Panc1 (cell line): Measurements from ENCODE around the gene JDP2. TPM values are rescaled to one million over a fixed set of nuclear protein-coding genes. Genes with fewer than 3 reads are reported as not detected.
A peak's percentile ranks its signal among the peaks of the same experiment; 100 is the strongest.

ENCODE experiments used
- ATAC-seq: fragments of 200-7000 bp; cut with Tn5 transposase; 2 replicates; pipeline ENCODE4 v1.9.1; 2020; ENCODE audit warnings: mild to moderate bottlenecking, moderate library complexity
- BruUV-seq: library from RNA; stranded (reverse); fragments of 400-500 nt; replicated peaks from 2 replicates; lab custom pipeline; 2021; lab: Mats Ljungman, UMichigan
- CTCF ChIA-PET: fragments of 300-600 bp; sonication (Branson Sonifier 250); formaldehyde crosslinking; loops from one replicate; lab custom pipeline; 2022; ENCODE audit warnings: antibody characterized with exemption; lab: Charles Lee
- POLR2A ChIA-PET: fragments of 300-600 bp; sonication (Branson Sonifier 250); formaldehyde crosslinking; loops from one replicate; lab custom pipeline; 2022; ENCODE audit warnings: antibody characterized with exemption; lab: Charles Lee
- DNase-seq: peaks from one replicate; pipeline ENCODE4 v3.0.0-alpha.2; 2010; ENCODE audit warnings: low read depth, low spot score
- H3K27ac ChIP-seq: 2 replicates; pipeline ENCODE4 v1.5.1; 2011; ENCODE audit warnings: mild to moderate bottlenecking, low read length, inconsistent platforms
- H3K27me3 ChIP-seq: fragments of 200-500 bp; sonication (Bioruptor generic); 2 replicates; pipeline ENCODE4 v1.6.0; 2014; ENCODE audit warnings: low read length, inconsistent platforms; ENCODE audit not compliant: control insufficient read depth, insufficient read depth
- H3K36me3 ChIP-seq: fragments of 200-500 bp; sonication (Bioruptor generic); 2 replicates; pipeline ENCODE4 v1.5.1; 2014; ENCODE audit warnings: inconsistent platforms, mild to moderate bottlenecking, low read length, moderate library complexity; ENCODE audit not compliant: control insufficient read depth, insufficient read depth
- H3K4me1 ChIP-seq: 2 replicates; pipeline ENCODE4 v1.5.1; 2011; ENCODE audit warnings: inconsistent platforms, mild to moderate bottlenecking, low read length, moderate library complexity; ENCODE audit not compliant: control insufficient read depth, insufficient read depth
- H3K4me3 ChIP-seq, 2 experiments: 2 replicates each; pipeline ENCODE4 v1.5.1; 2011 to 2012; ENCODE audit warnings: low read depth in 2 of 2, low read length in 2 of 2, mild to moderate bottlenecking in 2 of 2, inconsistent platforms in 1 of 2, moderate library complexity in 1 of 2
- H3K9me3 ChIP-seq: fragments of 200-500 bp; sonication (Bioruptor generic); 2 replicates; pipeline ENCODE4 v1.5.1; 2014; ENCODE audit warnings: low read depth, mild to moderate bottlenecking, inconsistent platforms, low read length, moderate library complexity; ENCODE audit not compliant: control insufficient read depth, insufficient read depth
- POLR2AphosphoS5 ChIP-seq: IDR thresholded peaks from 2 replicates; pipeline ENCODE4 v1.6.1; 2012; ENCODE audit warnings: mild to moderate bottlenecking, low read depth, low read length, moderate library complexity
- REST ChIP-seq, 2 experiments: IDR thresholded peaks; 2 replicates each; pipeline ENCODE4 v1.6.1; 2011 to 2012; ENCODE audit warnings: low read depth in 2 of 2, control low read depth in 1 of 2, low read length in 1 of 2, mild to moderate bottlenecking in 1 of 2, moderate library complexity in 1 of 2; ENCODE audit not compliant: insufficient read depth in 1 of 2
- SIN3A ChIP-seq: IDR thresholded peaks from 2 replicates; pipeline ENCODE4 v1.6.1; 2012; ENCODE audit warnings: low read depth, mild to moderate bottlenecking, low read length, moderate library complexity, borderline replicate concordance; ENCODE audit not compliant: insufficient read depth
- TCF7L2 ChIP-seq: IDR thresholded peaks from 2 replicates; pipeline ENCODE4 v1.6.1; 2011; ENCODE audit warnings: mild to moderate bottlenecking, low read depth, low read length, inconsistent platforms
- in situ Hi-C: cut with HindIII; loops from 2 replicates; pipeline ENCODE4 v1.10.0; 2016; ENCODE audit warnings: low sequenced_read_pairs, low pct_unique_long_range_greater_than_20kb
- intact Hi-C: fragments of 100-400 bp; cut with micrococcal nuclease; formaldehyde crosslinking; loops from one replicate; pipeline ENCODE4 v1.10.0; 2022; ENCODE audit not compliant: unreplicated experiment
- total RNA-seq: library from RNA; stranded (reverse); gene quantifications from one replicate; pipeline ENCODE4 v1.2.1, GENCODE V29; 2021; ENCODE audit not compliant: unreplicated experiment
- TF ChIP-seq, protein P1 (sequence below): fragments of 450-650 bp; IDR thresholded peaks from 2 replicates; pipeline ENCODE4 v1.5.1; 2017; ENCODE audit warnings: mild to moderate bottlenecking

JDP2 gene
- total RNA-seq, 1 experiment from 2014 or later, result 17.5 TPM

GRCh38 chr14:75426332-75427125 is 1.3 kb upstream of the JDP2 start:
- ChIA-PET POLR2A (no interaction called here), CTCF (no interaction called here)
- H3K27me3 ChIP-seq, result no peaks in the 10 kb centered on the region
- DNase-seq (no peak), ATAC-seq (no peak)
- in situ Hi-C loops (no loop called here), intact Hi-C loops (loop anchor here (10.0 kb wide), 1 partner anchor 122 kb away; no protein-coding TSS in a partner anchor)
- TF ChIP-seq POLR2AphosphoS5 (no peak), TCF7L2 (no peak), SIN3A (no peak), REST (IDR thresholded peaks at IDR 0.05; ENCODE audit: insufficient read depth in 1 of 2, low read depth in 2 of 2, low read length in 1 of 2) (no peak)
- TF ChIP-seq, protein P1, sequence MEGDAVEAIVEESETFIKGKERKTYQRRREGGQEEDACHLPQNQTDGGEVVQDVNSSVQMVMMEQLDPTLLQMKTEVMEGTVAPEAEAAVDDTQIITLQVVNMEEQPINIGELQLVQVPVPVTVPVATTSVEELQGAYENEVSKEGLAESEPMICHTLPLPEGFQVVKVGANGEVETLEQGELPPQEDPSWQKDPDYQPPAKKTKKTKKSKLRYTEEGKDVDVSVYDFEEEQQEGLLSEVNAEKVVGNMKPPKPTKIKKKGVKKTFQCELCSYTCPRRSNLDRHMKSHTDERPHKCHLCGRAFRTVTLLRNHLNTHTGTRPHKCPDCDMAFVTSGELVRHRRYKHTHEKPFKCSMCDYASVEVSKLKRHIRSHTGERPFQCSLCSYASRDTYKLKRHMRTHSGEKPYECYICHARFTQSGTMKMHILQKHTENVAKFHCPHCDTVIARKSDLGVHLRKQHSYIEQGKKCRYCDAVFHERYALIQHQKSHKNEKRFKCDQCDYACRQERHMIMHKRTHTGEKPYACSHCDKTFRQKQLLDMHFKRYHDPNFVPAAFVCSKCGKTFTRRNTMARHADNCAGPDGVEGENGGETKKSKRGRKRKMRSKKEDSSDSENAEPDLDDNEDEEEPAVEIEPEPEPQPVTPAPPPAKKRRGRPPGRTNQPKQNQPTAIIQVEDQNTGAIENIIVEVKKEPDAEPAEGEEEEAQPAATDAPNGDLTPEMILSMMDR, result no peak
- H3K27ac ChIP-seq, result peak overlapping the region; percentile 63; the same call in 1 of the 2 replicates
- no peaks in the 10 kb centered on the region for H3K9me3 ChIP-seq
- BruUV-seq, result no TSS peak
- peak overlapping the region; percentile 56 to 57 for H3K4me3 ChIP-seq
- peaks cover 21% of the 10 kb centered on the region for H3K4me1 ChIP-seq
- no peaks in the 10 kb centered on the region for H3K36me3 ChIP-seq

GRCh38 chr14:75427126-75427481 is 718 bp upstream of the JDP2 start:
- intact Hi-C loops, result loop anchor here (10.0 kb wide), 1 partner anchor 122 kb away; no protein-coding TSS in a partner anchor
- ChIA-PET CTCF (no interaction called here), POLR2A (no interaction called here)
- H3K27me3 ChIP-seq, result no peaks in the 10 kb centered on the region
- H3K9me3 ChIP-seq, result no peaks in the 10 kb centered on the region
- no peak for DNase-seq
- peak; percentile 38 for ATAC-seq
- in situ Hi-C loops, result no loop called here
- no peaks in the 10 kb centered on the region for H3K36me3 ChIP-seq
- peak overlapping the region; percentile 56 to 57 for H3K4me3 ChIP-seq
- no peak for TF ChIP-seq SIN3A
- TF ChIP-seq, protein P1, result no peak
- TF ChIP-seq POLR2AphosphoS5, result no peak
- TF ChIP-seq TCF7L2, result no peak
- TF ChIP-seq REST (IDR thresholded peaks at IDR 0.05; ENCODE audit: insufficient read depth in 1 of 2, low read depth in 2 of 2, low read length in 1 of 2), result no peak
- peaks cover 21% of the 10 kb centered on the region for H3K4me1 ChIP-seq
- BruUV-seq, result no TSS peak
- H3K27ac ChIP-seq, result peak overlapping the region; percentile 63; the same call in 1 of the 2 replicates
